Hepatocyte (in vitro differentiated cells): ENCODE results near the gene ALG12.
"Not testable (repeated sequence)": the region's sequence is repeated elsewhere in the genome, so short reads cannot be mapped to it uniquely, and the experiment has no call there.

Experiments
- CTCF ChIP-seq: fragments of 200-600 bp; sonication (generic); IDR thresholded peaks from 2 replicates; pipeline ENCODE4 v1.5.1; 2016; ENCODE audit warnings: antibody characterized with exemption, mild to moderate bottlenecking; ENCODE audit not compliant: poor library complexity
- EZH2 ChIP-seq: fragments of 200-600 bp; sonication (generic); IDR thresholded peaks from 2 replicates; pipeline ENCODE4 v1.6.1; 2016; ENCODE audit warnings: antibody characterized with exemption, mild to moderate bottlenecking, borderline replicate concordance

GRCh38 chr22:49852568-49852897 is 65.7 kb downstream of the ALG12 start:
- TF ChIP-seq CTCF, EZH2: not testable (repeated sequence)
